Mesenteric fat pad (tissue), 1 donor: ENCODE data around the gene MRPS7. TPM values are rescaled to one million over a fixed set of nuclear protein-coding genes. Genes with fewer than 3 reads are reported as not detected.

Experiments used
- DNase-seq: peaks from one replicate; pipeline ENCODE4 v3.0.0-alpha.2; 2020; ENCODE audit warnings: low spot score
- total RNA-seq: library from RNA; stranded (reverse); fragmentation: NEBNext Ultra II Directional; extraction: Animal tissue kit (Norgen Biotek cat#: 25700); gene quantifications from one replicate; pipeline ENCODE4 v1.2.1, GENCODE V29; 2021
- donor health status: DM: yes; HTN: yes; CAD: no.

The MRPS7 gene
- total RNA-seq, 1 donor from 2014 or later: 45.7 TPM

DNA sequence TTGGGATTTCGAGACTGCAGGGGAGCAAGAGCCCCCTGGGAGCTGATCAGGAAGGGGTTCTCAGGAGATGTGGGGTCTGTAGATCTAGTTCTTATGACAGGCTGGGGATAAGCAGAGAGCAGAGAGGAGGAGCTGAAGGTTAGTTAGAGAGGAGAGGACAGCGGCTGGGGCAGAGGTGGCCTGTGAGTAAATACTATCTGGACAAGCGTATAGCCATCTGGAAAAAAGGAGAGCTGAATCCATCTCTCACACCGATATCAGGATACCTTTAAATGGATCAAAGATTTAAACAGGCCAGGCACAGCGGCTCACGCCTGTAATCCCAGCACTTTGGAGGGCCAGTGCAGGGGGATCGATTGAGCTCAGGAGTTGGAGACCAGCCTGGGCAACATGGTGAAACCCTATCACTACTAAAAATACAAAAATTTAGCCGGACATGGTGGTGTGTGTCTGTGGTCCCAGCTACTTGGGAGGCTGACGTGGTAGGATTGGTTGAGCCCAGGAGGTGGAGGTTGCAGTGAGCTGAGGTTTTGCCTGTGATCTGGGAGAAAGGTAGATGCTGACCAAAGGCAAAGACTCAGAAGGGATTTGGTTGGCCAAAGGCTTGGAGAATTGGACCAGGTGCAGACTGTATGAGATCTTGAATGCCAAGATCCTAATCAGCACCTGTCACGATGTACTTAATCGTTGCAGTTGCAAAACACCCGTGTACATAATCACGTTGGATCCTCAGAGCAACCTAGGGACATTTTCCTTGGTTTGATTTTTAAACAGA lies 46.5 kb downstream of the MRPS7 start:
- DNase-seq: no peak

DNA sequence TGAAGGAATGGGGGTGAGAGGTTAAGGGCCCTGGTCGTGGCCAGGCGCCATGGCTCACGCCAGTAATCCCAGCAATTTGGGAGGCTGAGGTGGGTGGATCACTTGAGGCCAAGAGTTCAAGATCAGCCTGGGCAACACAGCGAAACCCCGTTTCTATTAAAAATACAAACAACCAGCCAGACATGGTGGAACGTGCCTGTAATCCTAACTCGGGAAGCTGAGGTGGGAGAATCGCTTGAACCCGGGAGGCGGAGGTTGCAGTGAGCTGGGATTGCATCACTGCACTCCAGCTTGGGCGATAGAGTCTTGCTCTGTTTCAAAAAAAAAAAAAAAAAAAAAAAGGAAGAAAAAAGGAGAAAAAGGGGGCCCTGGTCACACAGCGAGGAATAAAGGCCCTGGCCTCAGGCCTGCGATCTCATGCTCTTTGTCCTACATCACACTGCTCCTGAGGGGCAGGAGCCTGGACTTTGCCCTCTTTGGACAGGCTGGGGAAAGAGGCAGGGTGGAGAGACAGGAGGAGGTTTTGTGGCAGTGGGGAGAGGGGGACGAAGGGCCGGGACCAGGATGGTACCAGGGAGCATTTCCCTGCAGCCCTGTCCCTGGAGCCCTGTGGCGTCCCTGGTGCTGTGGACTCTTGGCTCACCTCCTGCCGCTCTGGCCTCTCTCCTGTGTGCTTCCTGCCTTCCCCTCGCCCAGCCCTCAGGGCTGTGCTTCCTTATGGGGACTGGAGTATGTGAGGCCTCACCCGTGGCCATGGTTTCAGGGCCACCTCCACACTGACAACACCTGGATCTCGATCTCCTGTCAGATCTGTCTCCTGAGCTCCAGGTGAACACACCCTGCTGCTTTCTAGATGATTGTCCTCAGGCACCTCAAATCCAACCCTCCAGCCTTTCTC lies 47.3 kb downstream of the MRPS7 start:
- no peak for DNase-seq

DNA sequence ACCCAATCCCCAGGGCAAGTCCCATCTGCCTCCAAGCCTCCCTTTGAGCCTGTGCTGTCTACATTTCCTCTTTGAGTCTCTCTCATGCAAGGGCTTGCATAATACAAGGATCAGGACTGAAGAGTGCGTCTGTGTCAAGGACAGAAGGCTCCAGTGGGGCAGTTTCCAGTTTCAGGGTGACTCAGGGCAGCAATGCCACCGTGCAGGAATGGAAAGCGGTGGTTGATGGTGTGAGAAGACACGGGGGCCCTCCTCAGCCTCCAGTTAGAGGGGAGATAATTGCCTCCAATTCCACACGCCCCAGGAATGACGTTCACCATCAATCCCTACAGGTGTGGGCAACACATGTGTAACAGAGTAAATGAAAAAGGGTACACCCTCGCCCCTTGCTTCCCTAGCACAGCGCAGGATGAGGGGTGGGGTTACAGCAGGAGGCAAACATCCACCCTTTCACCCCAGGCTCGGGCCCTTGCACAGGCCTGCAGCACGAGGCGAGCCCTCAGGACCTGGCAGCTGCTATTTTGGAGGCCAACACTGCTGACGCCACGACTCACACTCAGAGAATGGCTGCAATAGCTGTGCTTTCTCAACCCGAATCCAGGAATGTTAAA lies 52.4 kb downstream of the MRPS7 start:
- DNase-seq: no peak

DNA sequence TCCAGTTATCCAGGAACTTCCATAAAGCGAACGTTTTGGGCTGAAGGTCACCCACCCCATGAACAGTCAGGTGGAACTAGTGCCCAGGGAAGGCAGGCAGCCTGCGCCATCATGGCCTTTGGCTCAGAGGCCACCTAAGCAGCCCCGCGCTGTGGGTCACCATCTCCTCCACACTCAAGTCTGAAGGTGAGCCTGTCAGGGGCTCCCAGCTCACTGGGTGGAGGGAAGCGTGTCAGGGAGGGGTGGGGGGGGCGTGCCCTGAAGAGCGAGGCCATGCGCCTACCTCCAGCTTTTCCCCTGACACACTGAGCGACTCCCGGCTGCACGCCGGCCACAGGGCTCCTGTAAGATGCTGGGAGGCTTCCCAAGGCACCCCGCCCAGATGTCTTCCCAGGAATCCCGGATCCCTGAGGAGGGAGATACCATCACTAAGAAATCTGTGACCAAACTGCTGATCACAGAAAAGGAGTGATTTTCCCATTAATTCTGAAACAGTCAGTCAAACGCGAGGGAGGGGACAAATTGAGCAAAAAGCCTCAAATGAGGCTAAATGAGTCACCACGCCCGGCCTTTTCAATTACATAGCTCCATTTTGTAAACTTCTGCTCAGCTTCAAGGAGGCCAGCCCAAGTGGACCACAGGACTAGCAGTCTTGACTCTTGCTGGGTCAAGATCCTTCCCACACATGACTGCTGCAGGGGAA lies 54.0 kb downstream of the MRPS7 start:
- DNase-seq: no peak

Other genes starting within 250 kb of the MRPS7 start
- gene MRPL58, start 249.2 kb upstream of the MRPS7 start, total RNA-seq: 26.4 TPM
- 310 TPM for gene ATP5PD, start 214.9 kb upstream of the MRPS7 start, total RNA-seq
- 34.7 TPM for gene KCTD2, start 214.7 kb upstream of the MRPS7 start, total RNA-seq
- gene SLC16A5, start 173.9 kb upstream of the MRPS7 start, total RNA-seq: 12.3 TPM
- gene ARMC7, start 151.9 kb upstream of the MRPS7 start, total RNA-seq: 7.9 TPM
- gene NT5C, start 130.1 kb upstream of the MRPS7 start, total RNA-seq: 33.5 TPM
- 28.6 TPM for gene JPT1, start 107.4 kb upstream of the MRPS7 start, total RNA-seq
- gene SUMO2, start 78.9 kb upstream of the MRPS7 start, total RNA-seq: 265 TPM
- 60.2 TPM for gene NUP85, start 56.2 kb upstream of the MRPS7 start, total RNA-seq
- 42.8 TPM for gene GGA3, start 273 bp upstream of the MRPS7 start, total RNA-seq
- 15.5 TPM for gene MIF4GD, start 9.4 kb downstream of the MRPS7 start, total RNA-seq
- 16.4 TPM for gene SLC25A19, start 27.6 kb downstream of the MRPS7 start, total RNA-seq
- gene GRB2, start 143.8 kb downstream of the MRPS7 start, total RNA-seq: 154 TPM
- gene TMEM94, start 194.8 kb downstream of the MRPS7 start, total RNA-seq: 61.0 TPM